Measurements from ENCODE around the gene NMNAT2.

DNA sequence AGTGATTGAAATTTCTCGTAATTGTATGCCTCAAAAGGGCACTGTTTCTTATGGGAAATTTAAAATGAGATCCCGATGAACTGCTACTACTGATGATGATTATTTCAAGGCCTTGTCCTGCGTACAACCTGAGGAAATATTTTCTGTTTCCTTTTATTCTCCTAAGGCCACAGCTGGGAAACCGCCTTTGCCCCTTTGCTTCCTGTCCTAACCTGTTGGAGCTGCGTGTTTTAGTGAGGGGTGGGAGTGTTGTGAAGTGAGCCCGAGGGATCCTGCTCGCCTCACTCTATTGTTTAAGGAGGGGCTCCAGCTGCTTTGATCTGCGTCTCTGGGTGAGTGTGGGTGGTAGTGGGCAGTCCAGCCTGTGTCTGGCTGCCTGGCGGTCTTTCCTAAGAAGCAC is 217.7 kb downstream of the NMNAT2 start:
- TF ChIP-seq CTCF (IDR thresholded peaks at IDR 0.05; ENCODE audit: extremely low read depth in 1 of 2, insufficient read depth in 1 of 2, low read depth in 1 of 2, low read length in 2 of 2), result no peak
- TF ChIP-seq POLR2AphosphoS5 (IDR thresholded peaks at IDR 0.05; ENCODE audit: insufficient read depth, low read depth, low read length), result no peak
